Left lung (tissue), 10 donors: ENCODE data around the gene MYO9A. TPM values are rescaled to one million over a fixed set of nuclear protein-coding genes. Genes with fewer than 3 reads are reported as not detected.
A peak's percentile ranks its signal among the peaks of the same experiment; 100 is the strongest.

Experiments
- ATAC-seq: fragments of 200-7000 bp; cut with Tn5 transposase; one replicate; pipeline ENCODE4 v1.9.1; 2020; ENCODE audit warnings: moderate library complexity
- DNase-seq, 4 donors: peaks; one replicate each; pipeline ENCODE4 v3.0.0-alpha.2; 2013 to 2020
- H3K27ac ChIP-seq, 2 donors: fragments of 200-600 bp; sonication (generic) in 1 of 2; one replicate each; pipeline versions ENCODE4 v1.5.0 to v1.8.0; 2020 to 2021
- H3K27me3 ChIP-seq, 2 donors: fragments of 200-600 bp; sonication (generic) in 1 of 2; one replicate each; pipeline versions ENCODE4 v1.5.0 to v1.8.0; 2020 to 2021
- H3K36me3 ChIP-seq, 2 donors: fragments of 200-600 bp; sonication (generic) in 1 of 2; one replicate each; pipeline versions ENCODE4 v1.5.0 to v1.8.0; 2020 to 2021
- H3K4me1 ChIP-seq, 2 donors: fragments of 200-600 bp; one replicate each; pipeline ENCODE4 v1.8.0; 2021
- H3K4me3 ChIP-seq, 2 donors: fragments of 200-600 bp; sonication (generic) in 1 of 2; one replicate each; pipeline versions ENCODE4 v1.5.0 to v1.8.0; 2020 to 2021; ENCODE audit warnings: mild to moderate bottlenecking in 1 of 2
- H3K9me3 ChIP-seq, 2 donors: fragments of 200-600 bp; sonication (generic) in 1 of 2; one replicate each; pipeline versions ENCODE4 v1.5.0 to v1.8.0; 2020 to 2021
- CTCF ChIP-seq, 2 donors: fragments of 200-600 bp; sonication (generic) in 1 of 2; IDR thresholded peaks; one replicate each; pipeline versions ENCODE4 v1.5.0 to v1.8.0; 2021; ENCODE audit warnings: antibody characterized with exemption in 2 of 2
- intact Hi-C, 2 donors: fragments of 100-400 bp; cut with DNase I; formaldehyde crosslinking; loops; one replicate each; pipeline versions ENCODE4 v1.11.2 to v1.14.2; 2022
- polyA plus RNA-seq, 6 donors: library from polyadenylated mRNA; unstranded; fragments of 120-200 nt; gene quantifications; one replicate each; pipeline ENCODE4 v1.2.1, GENCODE V29; 2013; ENCODE audit not compliant: insufficient read length in 6 of 6
- total RNA-seq, 2 donors: library from RNA; stranded (reverse); fragmentation: NEBNext Ultra II Directional; extraction: Animal tissue kit (Norgen Biotek cat#: 25700); gene quantifications; one replicate each; pipeline ENCODE4 v1.2.1, GENCODE V29; 2021
- donor health status: DM: no; HTN: yes; CAD: no.
- donor health status: DM: no; HTN: no; CAD: no.

Gene MYO9A
- total and polyA plus RNA-seq, 8 donors: 30.8 to 67.4 (median 41.4) TPM

GRCh38 chr15:72044956-72045355, 73.0 kb downstream of the MYO9A start:
- Histone ChIP-seq H3K27me3 (no peaks in the 10 kb centered on the region), H3K36me3 (peaks cover 0 to 21% of the 10 kb centered on the region in 2 donors), H3K4me3 (no peak overlapping the region), H3K4me1 (no peaks in the 10 kb centered on the region), H3K27ac (no peak overlapping the region), H3K9me3 (no peaks in the 10 kb centered on the region)
- TF ChIP-seq CTCF (IDR thresholded peaks at IDR 0.05): no peak
- no peak for ATAC-seq
- intact Hi-C loops: no loop called here
- DNase-seq: peak in 1 of 4 donors; percentile 39

GRCh38 chr15:72042865-72043264, 75.1 kb downstream of the MYO9A start:
- H3K27me3 ChIP-seq: no peaks in the 10 kb centered on the region
- no peak for TF ChIP-seq CTCF (IDR thresholded peaks at IDR 0.05)
- DNase-seq (no peak), ATAC-seq (no peak)
- no peaks in the 10 kb centered on the region for H3K4me1 ChIP-seq
- H3K36me3 ChIP-seq: peaks cover 0 to 25% of the 10 kb centered on the region in 2 donors
- no peak overlapping the region for H3K4me3 ChIP-seq
- no peak overlapping the region for H3K27ac ChIP-seq
- intact Hi-C loops: no loop called here
- H3K9me3 ChIP-seq: no peaks in the 10 kb centered on the region

- Histone ChIP-seq H3K27ac (no peak overlapping the region), H3K36me3 (peaks cover 0 to 25% of the 10 kb centered on the region in 2 donors), H3K4me3 (no peak overlapping the region), H3K9me3 (no peaks in the 10 kb centered on the region), H3K27me3 (no peaks in the 10 kb centered on the region), H3K4me1 (no peaks in the 10 kb centered on the region)
- ATAC-seq: no peak
- DNase-seq: no peak
- intact Hi-C loops: no loop called here
- no peak for TF ChIP-seq CTCF (IDR thresholded peaks at IDR 0.05)
Observed at GRCh38 chr15:72042054-72042453, 75.9 kb downstream of the MYO9A start.

GRCh38 chr15:72037321-72037720, 80.6 kb downstream of the MYO9A start:
- no peaks in the 10 kb centered on the region for H3K27me3 ChIP-seq
- DNase-seq (no peak), ATAC-seq (no peak)
- H3K27ac ChIP-seq: no peak overlapping the region
- H3K4me3 ChIP-seq: no peak overlapping the region
- H3K36me3 ChIP-seq: peaks cover 0 to 12% of the 10 kb centered on the region in 2 donors
- H3K4me1 ChIP-seq: peaks cover 0 to 7% of the 10 kb centered on the region in 2 donors
- intact Hi-C loops: no loop called here
- no peak for TF ChIP-seq CTCF (IDR thresholded peaks at IDR 0.05)
- H3K9me3 ChIP-seq: no peaks in the 10 kb centered on the region

GRCh38 chr15:72034859-72035650, 82.9 kb downstream of the MYO9A start:
- no peak for DNase-seq
- no peak for TF ChIP-seq CTCF (IDR thresholded peaks at IDR 0.05)
- H3K4me1 ChIP-seq: peaks cover 0 to 9% of the 10 kb centered on the region in 2 donors
- H3K27ac ChIP-seq: no peak overlapping the region
- no peak for ATAC-seq
- H3K9me3 ChIP-seq: no peaks in the 10 kb centered on the region
- no peaks in the 10 kb centered on the region for H3K27me3 ChIP-seq
- peaks cover 0 to 10% of the 10 kb centered on the region in 2 donors for H3K36me3 ChIP-seq
- intact Hi-C loops: no loop called here
- H3K4me3 ChIP-seq: no peak overlapping the region
